Upper lobe of left lung (tissue), 6 donors: ENCODE results near the gene ZPLD1. TPM values are rescaled to one million over a fixed set of nuclear protein-coding genes. Genes with fewer than 3 reads are reported as not detected.

ENCODE experiments used
- ATAC-seq, 2 donors: fragments of 200-7000 bp; cut with Tn5 transposase; one replicate each; pipeline ENCODE4 v1.9.1; 2022; ENCODE audit warnings: mild to moderate bottlenecking in 2 of 2, moderate library complexity in 2 of 2; ENCODE audit not compliant: low FRiP score in 2 of 2
- DNase-seq, 2 donors: peaks; one replicate each; pipeline ENCODE4 v3.0.0-alpha.2; 2019 to 2020
- H3K27ac ChIP-seq, 4 donors: fragments of 200-600 bp; sonication (generic); one replicate each; pipeline ENCODE4 v1.5.1; 2016 to 2019
- H3K27me3 ChIP-seq, 4 donors: fragments of 200-600 bp; sonication (generic); one replicate each; pipeline ENCODE4 v1.5.1; 2017 to 2019
- H3K36me3 ChIP-seq, 4 donors: fragments of 200-600 bp; sonication (generic); one replicate each; pipeline ENCODE4 v1.5.1; 2016 to 2019
- H3K4me1 ChIP-seq, 4 donors: fragments of 200-600 bp; sonication (generic); one replicate each; pipeline ENCODE4 v1.5.1; 2018 to 2019
- H3K4me3 ChIP-seq, 4 donors: fragments of 200-600 bp; sonication (generic); one replicate each; pipeline ENCODE4 v1.5.1; 2017 to 2019; ENCODE audit warnings: mild to moderate bottlenecking in 2 of 4, moderate library complexity in 1 of 4
- H3K9me3 ChIP-seq, 4 donors: fragments of 200-600 bp; sonication (generic); one replicate each; pipeline ENCODE4 v1.5.1; 2018 to 2019
- EP300 ChIP-seq, 4 donors: sonication (generic); formaldehyde crosslinking; IDR thresholded peaks; one replicate each; pipeline ENCODE4 v1.5.1; 2017; ENCODE audit warnings: antibody characterized with exemption in 4 of 4, control low read depth in 2 of 4
- POLR2A ChIP-seq, 4 donors: fragments of 450-650 bp; IDR thresholded peaks; one replicate each; pipeline ENCODE4 v1.5.1; 2016 to 2017; ENCODE audit warnings: antibody characterized with exemption in 4 of 4, mild to moderate bottlenecking in 2 of 4
- POLR2AphosphoS5 ChIP-seq, 2 donors: sonication (generic); formaldehyde crosslinking; IDR thresholded peaks; one replicate each; pipeline ENCODE4 v1.5.1; 2017; ENCODE audit warnings: antibody characterized with exemption in 2 of 2
- WGBS, 2 donors: methylation state at CpG; one replicate each; pipeline ENCODE4 v1.1.5; 2017 to 2018; 5-methylcytosine and 5-hydroxymethylcytosine counted together
- total RNA-seq, 6 donors: library from RNA; depleted of rRNA in 4 of 6; stranded (reverse); fragments of >200 nt in 4 of 6; gene quantifications; one replicate each; pipeline versions ENCODE4 v1.1.0 to v1.2.1, GENCODE V29; 2016 to 2021
- TF ChIP-seq, protein P1 (sequence below), 6 experiments: fragments of 450-650 bp in 4 of 6; fragments of 200-600 bp in 2 of 6; sonication (generic) in 2 of 6; IDR thresholded peaks; one replicate each; pipeline ENCODE4 v1.5.1; 2016 to 2019; ENCODE audit warnings: antibody characterized with exemption in 6 of 6
- donor health status: DM: no; HTN: no; CAD: no; lungs with moderate emphysema.
- donor health status: DM: no; HTN: yes; CAD: no; lungs with severe emphysema.

ZPLD1 gene
- total RNA-seq, 6 donors from 2014 or later = not detected

DNA sequence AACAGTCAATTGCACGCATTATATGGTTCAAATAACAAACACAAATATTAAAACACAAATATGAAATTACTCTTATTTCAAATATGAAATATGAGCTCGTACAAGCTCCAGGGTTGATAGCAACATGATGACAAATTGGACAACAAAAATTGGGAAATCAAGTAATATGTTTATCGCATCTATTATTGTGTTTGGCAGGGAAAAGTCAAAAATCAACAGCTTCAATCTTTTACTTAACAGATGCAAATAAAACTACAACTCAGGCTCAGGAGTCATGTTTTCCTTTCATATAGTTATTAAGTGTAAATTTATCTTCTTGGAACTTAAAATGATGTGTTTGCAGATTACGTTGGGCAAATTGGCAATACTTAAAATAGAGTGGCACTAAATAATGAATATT, 41.4 kb downstream of the ZPLD1 start:
- no peaks in the 10 kb centered on the region for H3K36me3 ChIP-seq
- no peak overlapping the region for H3K4me3 ChIP-seq
- TF ChIP-seq POLR2A (IDR thresholded peaks at IDR 0.05) = no peak
- TF ChIP-seq, protein P1, sequence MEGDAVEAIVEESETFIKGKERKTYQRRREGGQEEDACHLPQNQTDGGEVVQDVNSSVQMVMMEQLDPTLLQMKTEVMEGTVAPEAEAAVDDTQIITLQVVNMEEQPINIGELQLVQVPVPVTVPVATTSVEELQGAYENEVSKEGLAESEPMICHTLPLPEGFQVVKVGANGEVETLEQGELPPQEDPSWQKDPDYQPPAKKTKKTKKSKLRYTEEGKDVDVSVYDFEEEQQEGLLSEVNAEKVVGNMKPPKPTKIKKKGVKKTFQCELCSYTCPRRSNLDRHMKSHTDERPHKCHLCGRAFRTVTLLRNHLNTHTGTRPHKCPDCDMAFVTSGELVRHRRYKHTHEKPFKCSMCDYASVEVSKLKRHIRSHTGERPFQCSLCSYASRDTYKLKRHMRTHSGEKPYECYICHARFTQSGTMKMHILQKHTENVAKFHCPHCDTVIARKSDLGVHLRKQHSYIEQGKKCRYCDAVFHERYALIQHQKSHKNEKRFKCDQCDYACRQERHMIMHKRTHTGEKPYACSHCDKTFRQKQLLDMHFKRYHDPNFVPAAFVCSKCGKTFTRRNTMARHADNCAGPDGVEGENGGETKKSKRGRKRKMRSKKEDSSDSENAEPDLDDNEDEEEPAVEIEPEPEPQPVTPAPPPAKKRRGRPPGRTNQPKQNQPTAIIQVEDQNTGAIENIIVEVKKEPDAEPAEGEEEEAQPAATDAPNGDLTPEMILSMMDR (IDR thresholded peaks at IDR 0.05) = no peak
- TF ChIP-seq EP300 (IDR thresholded peaks at IDR 0.05) = no peak
- no peak for TF ChIP-seq POLR2AphosphoS5 (IDR thresholded peaks at IDR 0.05)
- 75 to 84% methylated on average over 4 of the region's 4 CpGs for WGBS, 2 donors
- no peaks in the 10 kb centered on the region for H3K9me3 ChIP-seq
- no peak overlapping the region for H3K27ac ChIP-seq
- no peak for ATAC-seq
- H3K27me3 ChIP-seq = no peaks in the 10 kb centered on the region
- no peak for DNase-seq
- H3K4me1 ChIP-seq = no peaks in the 10 kb centered on the region

DNA sequence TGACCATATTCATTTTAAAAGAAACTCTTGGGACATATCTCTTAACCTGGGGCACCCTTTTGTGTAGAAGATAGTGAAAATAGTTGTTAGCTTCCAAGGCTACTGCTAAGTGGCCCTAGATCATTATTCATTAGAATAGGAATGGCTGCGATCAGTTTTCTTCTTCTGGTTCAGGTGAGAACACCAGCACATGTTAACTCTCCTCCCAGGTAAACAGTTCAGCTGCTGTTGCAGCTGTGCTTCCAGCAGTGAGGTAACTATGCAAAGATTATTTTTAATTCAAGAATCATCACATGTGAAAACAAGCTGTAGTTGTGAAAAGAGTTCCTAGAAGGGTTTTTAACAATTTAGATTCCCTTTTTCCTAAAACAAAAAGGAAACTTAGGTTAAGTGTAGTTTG, 43.3 kb downstream of the ZPLD1 start:
- H3K27me3 ChIP-seq = no peaks in the 10 kb centered on the region
- H3K27ac ChIP-seq = no peak overlapping the region
- H3K4me3 ChIP-seq = no peak overlapping the region
- DNase-seq = no peak
- 91 to 95% methylated on average over 1 of the region's 1 CpG for WGBS, 2 donors
- H3K4me1 ChIP-seq = no peaks in the 10 kb centered on the region
- ATAC-seq = no peak
- no peaks in the 10 kb centered on the region for H3K36me3 ChIP-seq
- TF ChIP-seq, protein P1 (IDR thresholded peaks at IDR 0.05) = no peak
- no peak for TF ChIP-seq EP300 (IDR thresholded peaks at IDR 0.05)
- TF ChIP-seq POLR2A (IDR thresholded peaks at IDR 0.05) = no peak
- no peak for TF ChIP-seq POLR2AphosphoS5 (IDR thresholded peaks at IDR 0.05)
- H3K9me3 ChIP-seq = no peaks in the 10 kb centered on the region

DNA sequence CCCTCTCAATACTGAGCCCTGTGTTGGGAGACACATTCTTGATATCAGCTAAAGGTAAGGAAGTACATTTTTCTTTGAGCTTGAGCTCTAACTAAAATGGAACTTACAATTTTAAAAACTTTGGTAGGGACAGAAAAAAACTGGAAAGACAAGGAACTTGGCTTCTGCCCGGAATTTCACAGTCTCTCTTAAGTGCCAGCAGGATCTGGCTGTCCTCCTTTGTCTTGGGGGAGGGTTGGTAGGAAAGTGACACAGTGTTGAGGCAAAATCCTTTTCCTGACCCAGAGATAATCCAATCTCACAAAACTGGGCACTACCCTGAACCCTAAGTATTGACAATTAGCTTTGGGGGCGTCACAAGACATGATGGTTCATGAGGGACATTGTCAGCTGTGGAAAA, 45.3 kb downstream of the ZPLD1 start:
- no peaks in the 10 kb centered on the region for H3K9me3 ChIP-seq
- no peaks in the 10 kb centered on the region for H3K27me3 ChIP-seq
- TF ChIP-seq, protein P1 (IDR thresholded peaks at IDR 0.05) = no peak
- no peak for TF ChIP-seq POLR2A (IDR thresholded peaks at IDR 0.05)
- no peak for TF ChIP-seq POLR2AphosphoS5 (IDR thresholded peaks at IDR 0.05)
- TF ChIP-seq EP300 (IDR thresholded peaks at IDR 0.05) = no peak
- ATAC-seq = no peak
- WGBS, 2 donors = 38 to 47% methylated on average over 2 of the region's 2 CpGs
- DNase-seq = no peak
- no peaks in the 10 kb centered on the region for H3K4me1 ChIP-seq
- no peak overlapping the region for H3K27ac ChIP-seq
- H3K36me3 ChIP-seq = no peaks in the 10 kb centered on the region
- H3K4me3 ChIP-seq = no peak overlapping the region

DNA sequence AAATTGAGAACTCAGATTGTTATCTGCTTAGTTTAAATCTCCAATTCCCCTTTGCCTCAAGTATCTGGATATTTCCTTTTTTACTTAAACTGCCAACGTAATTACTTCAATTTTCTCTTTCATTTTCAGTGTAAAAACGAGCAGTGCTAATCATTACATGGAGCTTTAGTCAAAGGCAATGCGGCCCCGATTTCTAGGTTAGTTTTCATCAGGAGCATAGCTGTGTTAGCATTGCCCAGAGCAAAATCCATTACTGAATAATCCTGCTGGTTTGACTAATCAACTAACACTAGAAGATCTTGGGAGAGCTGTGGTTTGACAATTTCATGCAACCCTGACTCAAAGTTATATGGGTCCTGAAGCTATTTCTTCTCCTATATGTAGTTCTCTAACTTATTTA, 46.2 kb downstream of the ZPLD1 start:
- no peaks in the 10 kb centered on the region for H3K9me3 ChIP-seq
- H3K4me3 ChIP-seq = no peak overlapping the region
- no peak overlapping the region for H3K27ac ChIP-seq
- ATAC-seq (no peak), DNase-seq (no peak)
- TF ChIP-seq POLR2A (IDR thresholded peaks at IDR 0.05) = no peak
- no peak for TF ChIP-seq EP300 (IDR thresholded peaks at IDR 0.05)
- TF ChIP-seq, protein P1 (IDR thresholded peaks at IDR 0.05) = no peak
- no peak for TF ChIP-seq POLR2AphosphoS5 (IDR thresholded peaks at IDR 0.05)
- WGBS, 2 donors = 67 to 70% methylated on average over 4 of the region's 4 CpGs
- H3K27me3 ChIP-seq = no peaks in the 10 kb centered on the region
- no peaks in the 10 kb centered on the region for H3K4me1 ChIP-seq
- no peaks in the 10 kb centered on the region for H3K36me3 ChIP-seq

DNA sequence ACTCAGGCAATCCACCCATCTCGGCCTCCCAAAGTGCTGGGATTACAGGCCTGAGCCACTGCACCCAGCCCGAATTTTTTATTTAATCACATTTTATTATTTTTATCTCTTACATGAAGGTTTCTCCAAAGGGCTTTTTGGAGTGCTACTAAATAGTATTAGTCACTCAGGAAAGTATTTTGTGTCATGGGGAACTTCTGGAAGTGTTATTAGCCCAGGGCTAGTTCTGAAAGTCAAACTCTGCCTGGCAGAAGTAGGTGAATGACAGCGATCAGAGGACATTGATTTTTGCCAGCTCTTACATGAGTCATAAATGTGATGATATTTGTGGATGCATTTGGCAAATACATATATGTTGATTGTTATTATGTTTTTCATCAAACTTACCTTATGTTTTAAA, 48.7 kb downstream of the ZPLD1 start:
- no peak overlapping the region for H3K4me3 ChIP-seq
- no peaks in the 10 kb centered on the region for H3K36me3 ChIP-seq
- TF ChIP-seq, protein P1 (IDR thresholded peaks at IDR 0.05) = no peak
- no peak for TF ChIP-seq POLR2A (IDR thresholded peaks at IDR 0.05)
- no peak for TF ChIP-seq EP300 (IDR thresholded peaks at IDR 0.05)
- no peak for TF ChIP-seq POLR2AphosphoS5 (IDR thresholded peaks at IDR 0.05)
- no peak overlapping the region for H3K27ac ChIP-seq
- H3K27me3 ChIP-seq = no peaks in the 10 kb centered on the region
- WGBS, 2 donors = 89 to 91% methylated on average over 3 of the region's 3 CpGs
- no peaks in the 10 kb centered on the region for H3K4me1 ChIP-seq
- no peak for ATAC-seq
- H3K9me3 ChIP-seq = no peaks in the 10 kb centered on the region
- DNase-seq = no peak
